Effector memory CD8-positive, alpha-beta T cell (primary cell): ENCODE data around the gene ZC3H7B.
A peak's percentile ranks its signal among the peaks of the same experiment; 100 is the strongest.

Experiments used
- ATAC-seq: fragments of 150-1000 bp; cut with Tn5 transposase; replicated peaks from 2 replicates; pipeline ENCODE4 v1.10.0; 2021; ENCODE audit warnings: mild to moderate bottlenecking, moderate library complexity
- DNase-seq, 3 experiments: peaks; one replicate each; pipeline ENCODE4 v3.0.0; 2021
- H3K27ac Mint-ChIP-seq, 2 donors: one replicate each; pipeline ENCODE4 v1.8.0; 2022; ENCODE audit warnings: mild to moderate bottlenecking in 2 of 2, mixed read lengths in 2 of 2, moderate library complexity in 2 of 2
- H3K27me3 Mint-ChIP-seq, 2 donors: one replicate each; pipeline ENCODE4 v1.8.0; 2022; ENCODE audit warnings: mixed read lengths in 2 of 2
- H3K36me3 Mint-ChIP-seq: one replicate; pipeline ENCODE4 v1.8.0; 2022; ENCODE audit warnings: mild to moderate bottlenecking, moderate library complexity, mixed read lengths; ENCODE audit not compliant: insufficient read depth
- H3K4me1 Mint-ChIP-seq, 2 donors: one replicate each; pipeline ENCODE4 v1.8.0; 2022; ENCODE audit warnings: low read depth in 2 of 2, mixed read lengths in 2 of 2
- H3K4me3 Mint-ChIP-seq, 2 donors: one replicate each; pipeline ENCODE4 v1.8.0; 2022; ENCODE audit warnings: mild to moderate bottlenecking in 2 of 2, mixed read lengths in 2 of 2, moderate library complexity in 2 of 2
- H3K9me3 Mint-ChIP-seq, 2 donors: one replicate each; pipeline ENCODE4 v1.8.0; 2022; ENCODE audit warnings: mixed read lengths in 2 of 2

The ZC3H7B gene

DNA sequence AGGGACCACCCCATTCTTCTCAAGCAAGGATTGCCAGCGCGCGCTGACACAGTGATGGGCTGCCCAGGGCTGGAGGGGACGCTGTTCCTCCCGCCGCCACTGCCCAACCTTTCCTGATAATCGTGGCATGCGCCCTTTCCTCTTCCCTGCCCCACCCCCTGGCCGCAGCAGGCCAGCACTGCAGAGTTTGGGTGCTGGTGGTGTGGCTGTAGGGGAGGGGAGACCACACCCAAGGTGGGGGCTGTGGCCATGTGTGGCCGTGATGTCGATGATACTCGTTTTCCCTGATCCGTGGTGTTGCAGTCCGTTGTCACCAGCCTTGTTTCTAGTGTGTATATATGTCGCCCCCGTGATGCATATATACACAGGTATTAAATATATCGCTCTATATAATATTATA is 57.6 kb downstream of the ZC3H7B start:
- Mint-ChIP-seq H3K27ac (peak overlapping the region in 1 of 2 donors; percentile 49), H3K36me3 (peaks cover 5% of the 10 kb centered on the region), H3K27me3 (no peaks in the 10 kb centered on the region), H3K4me1 (peaks cover 0 to 1% of the 10 kb centered on the region in 2 donors), H3K9me3 (no peaks in the 10 kb centered on the region), H3K4me3 (no peak overlapping the region)
- ATAC-seq: no peak
- no peak for DNase-seq

DNA sequence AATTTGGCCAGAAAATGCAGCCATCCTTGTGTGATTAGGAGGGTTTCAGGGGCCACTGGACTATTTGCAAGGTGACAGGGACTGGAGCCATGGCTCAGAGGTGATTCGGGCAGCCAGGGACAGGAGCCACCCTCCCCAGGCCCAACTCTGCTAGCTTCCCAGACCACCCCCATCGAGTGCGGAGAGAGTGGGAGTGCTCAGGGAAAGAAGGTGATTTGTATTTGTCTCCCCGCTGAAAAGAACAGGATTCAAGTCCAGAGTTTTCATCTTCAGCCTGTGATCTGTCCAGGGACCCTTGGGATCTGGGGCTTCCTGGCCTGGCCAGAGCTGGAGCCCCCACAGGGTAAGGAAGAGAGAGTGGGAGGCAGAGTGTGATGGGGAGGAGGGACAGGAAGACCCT is 58.1 kb downstream of the ZC3H7B start:
- Mint-ChIP-seq H3K27me3 (no peaks in the 10 kb centered on the region), H3K4me3 (no peak overlapping the region), H3K4me1 (peaks cover 0 to 1% of the 10 kb centered on the region in 2 donors), H3K9me3 (no peaks in the 10 kb centered on the region), H3K36me3 (peaks cover 1% of the 10 kb centered on the region), H3K27ac (peak overlapping the region in 1 of 2 donors; percentile 49)
- ATAC-seq: no peak
- DNase-seq: no peak

DNA sequence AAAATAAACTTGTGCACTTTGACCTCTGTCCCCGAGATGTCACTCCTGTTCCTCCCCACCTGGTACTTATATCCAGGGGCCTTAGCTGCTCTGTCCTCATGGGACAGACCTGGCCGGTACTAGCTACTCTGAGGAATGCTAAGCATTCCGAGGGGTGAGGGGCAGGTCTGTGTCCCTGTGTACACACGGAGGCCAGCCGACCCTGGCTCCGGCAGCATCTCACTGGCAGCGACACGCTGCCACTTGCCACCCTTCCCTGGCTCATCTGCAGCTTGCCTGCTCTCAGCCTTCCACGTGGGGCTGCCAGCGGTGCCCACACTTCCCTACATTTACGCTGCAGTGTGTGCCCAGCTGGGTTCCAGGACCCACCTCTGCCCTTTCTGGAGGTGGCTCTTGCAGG is 58.8 kb downstream of the ZC3H7B start:
- no peaks in the 10 kb centered on the region for H3K27me3 Mint-ChIP-seq
- ATAC-seq: no peak
- no peaks in the 10 kb centered on the region for H3K9me3 Mint-ChIP-seq
- no peak overlapping the region for H3K27ac Mint-ChIP-seq
- no peaks in the 10 kb centered on the region for H3K36me3 Mint-ChIP-seq
- H3K4me3 Mint-ChIP-seq: no peak overlapping the region
- no peak for DNase-seq
- peaks cover 0 to 1% of the 10 kb centered on the region in 2 donors for H3K4me1 Mint-ChIP-seq

DNA sequence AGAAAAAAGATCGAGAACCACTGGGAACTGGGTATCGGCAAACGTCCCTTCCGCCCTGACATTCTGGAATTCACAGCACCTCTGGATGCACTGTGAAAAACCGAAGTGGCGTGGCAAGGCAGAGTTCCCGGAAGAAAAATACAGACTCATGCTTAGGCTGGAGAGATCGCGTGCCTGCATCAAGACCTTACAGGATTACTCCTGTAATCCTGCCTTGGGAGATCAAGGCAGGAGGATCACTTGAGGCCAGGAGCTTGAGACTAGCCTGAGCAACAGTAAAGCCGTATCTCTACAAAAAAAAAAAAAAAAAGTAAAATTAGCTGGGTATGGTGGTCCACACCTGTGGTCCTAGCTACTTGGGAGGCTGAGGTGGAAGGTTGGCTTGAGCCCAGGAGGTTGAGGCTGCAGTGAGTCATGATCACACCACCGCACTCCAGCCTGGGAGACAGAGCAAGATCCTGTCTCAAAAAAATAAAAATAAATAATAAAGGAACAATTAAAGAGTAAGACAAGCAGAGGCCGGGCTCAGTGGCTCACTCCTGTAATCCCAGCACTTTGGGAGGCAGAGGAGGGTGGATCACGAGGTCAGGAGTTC is 60.5 kb downstream of the ZC3H7B start:
- H3K9me3 Mint-ChIP-seq: no peaks in the 10 kb centered on the region
- H3K4me3 Mint-ChIP-seq: no peak overlapping the region
- ATAC-seq: no peak
- peaks cover 0 to 5% of the 10 kb centered on the region in 2 donors for H3K4me1 Mint-ChIP-seq
- no peak overlapping the region for H3K27ac Mint-ChIP-seq
- H3K27me3 Mint-ChIP-seq: no peaks in the 10 kb centered on the region
- H3K36me3 Mint-ChIP-seq: no peaks in the 10 kb centered on the region
- DNase-seq: no peak

DNA sequence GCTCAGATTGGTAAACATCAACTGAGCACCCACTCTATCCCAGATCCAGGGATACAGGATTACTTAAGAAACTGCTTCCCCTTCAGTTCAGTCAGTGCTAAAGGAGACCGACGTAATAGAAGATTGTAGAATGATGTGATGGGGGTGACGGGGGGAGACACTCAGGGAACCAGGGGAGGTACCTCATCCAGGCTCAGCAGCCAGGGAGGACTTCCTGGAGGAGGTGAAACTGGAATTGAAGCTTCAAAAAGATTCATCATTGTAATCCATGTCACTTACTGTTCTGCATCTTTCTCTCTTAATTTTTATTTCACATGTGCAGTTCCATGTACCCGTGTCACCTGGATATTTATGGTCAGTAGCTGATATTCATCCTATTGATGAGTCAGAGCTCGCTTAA is 61.3 kb downstream of the ZC3H7B start:
- no peak for ATAC-seq
- Mint-ChIP-seq H3K27me3 (no peaks in the 10 kb centered on the region), H3K4me1 (peaks cover 0 to 7% of the 10 kb centered on the region in 2 donors), H3K27ac (no peak overlapping the region), H3K9me3 (no peaks in the 10 kb centered on the region), H3K4me3 (no peak overlapping the region), H3K36me3 (no peaks in the 10 kb centered on the region)
- DNase-seq: no peak

DNA sequence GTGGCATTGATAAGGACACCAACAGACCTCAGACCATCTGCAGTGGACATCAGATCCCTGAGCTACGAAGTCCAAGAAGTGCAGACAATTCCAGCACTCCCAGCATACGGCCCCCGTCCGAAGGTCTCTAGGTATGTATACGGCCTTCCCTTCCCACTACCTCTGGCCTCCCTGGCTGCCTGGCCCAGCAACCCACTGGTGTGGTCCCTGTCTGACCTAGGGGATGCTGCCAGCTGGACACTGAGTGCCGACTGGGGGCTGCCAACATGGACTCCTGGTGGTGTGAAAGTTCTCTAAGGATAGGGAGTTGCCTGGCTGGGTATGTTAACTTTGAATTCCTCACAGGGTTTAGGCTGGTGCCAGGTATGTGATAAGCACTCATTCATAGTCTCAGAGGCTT is 62.9 kb downstream of the ZC3H7B start:
- DNase-seq (no peak), ATAC-seq (no peak)
- H3K27ac Mint-ChIP-seq: no peak overlapping the region
- peaks cover 0 to 7% of the 10 kb centered on the region in 2 donors for H3K4me1 Mint-ChIP-seq
- no peaks in the 10 kb centered on the region for H3K27me3 Mint-ChIP-seq
- H3K4me3 Mint-ChIP-seq: no peak overlapping the region
- H3K36me3 Mint-ChIP-seq: no peaks in the 10 kb centered on the region
- H3K9me3 Mint-ChIP-seq: no peaks in the 10 kb centered on the region

DNA sequence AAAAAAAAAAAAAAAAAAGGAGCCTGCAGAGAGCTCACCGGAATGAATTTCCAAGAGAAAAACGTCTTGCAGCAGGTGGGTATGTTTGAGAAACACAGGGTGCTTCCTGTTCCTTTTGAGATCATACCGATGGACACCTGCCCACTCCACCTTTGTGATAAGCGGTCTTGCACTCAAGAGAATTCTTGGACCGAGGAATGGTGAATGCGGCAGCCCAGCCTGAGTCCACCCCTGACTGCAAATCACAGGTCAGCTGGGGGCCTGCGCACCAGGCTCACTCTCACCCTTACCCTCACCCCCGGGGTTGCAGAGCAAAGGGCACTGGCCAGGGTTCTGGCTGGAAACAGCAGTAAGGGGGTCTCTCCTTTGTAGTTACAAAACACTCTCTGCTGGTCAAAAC is 63.6 kb downstream of the ZC3H7B start:
- H3K4me1 Mint-ChIP-seq: peaks cover 0 to 5% of the 10 kb centered on the region in 2 donors
- H3K27me3 Mint-ChIP-seq: no peaks in the 10 kb centered on the region
- no peak for ATAC-seq
- H3K36me3 Mint-ChIP-seq: no peaks in the 10 kb centered on the region
- H3K27ac Mint-ChIP-seq: no peak overlapping the region
- H3K4me3 Mint-ChIP-seq: no peak overlapping the region
- DNase-seq: no peak
- no peaks in the 10 kb centered on the region for H3K9me3 Mint-ChIP-seq

DNA sequence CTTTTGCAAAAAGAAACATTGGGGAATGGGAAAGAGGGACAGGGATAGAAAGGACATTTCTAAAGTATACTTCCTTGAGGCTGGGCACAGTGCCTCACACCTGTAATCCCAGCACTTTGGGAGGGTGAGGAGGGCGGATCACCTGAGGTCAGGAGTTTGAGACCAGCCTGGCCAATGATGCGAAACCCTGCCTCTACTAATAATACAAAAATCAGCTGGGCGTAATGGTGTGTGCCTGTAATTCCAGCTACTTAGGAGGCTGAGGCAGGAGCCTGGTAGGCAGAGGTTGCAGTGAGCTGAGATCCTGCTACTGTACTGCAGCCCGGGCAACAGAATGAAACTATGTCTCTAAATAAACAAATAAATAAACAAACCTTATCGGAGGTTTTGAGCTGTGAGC is 64.1 kb downstream of the ZC3H7B start:
- DNase-seq: no peak
- no peaks in the 10 kb centered on the region for H3K36me3 Mint-ChIP-seq
- H3K27me3 Mint-ChIP-seq: no peaks in the 10 kb centered on the region
- H3K27ac Mint-ChIP-seq: no peak overlapping the region
- H3K4me3 Mint-ChIP-seq: no peak overlapping the region
- peaks cover 0 to 5% of the 10 kb centered on the region in 2 donors for H3K4me1 Mint-ChIP-seq
- H3K9me3 Mint-ChIP-seq: no peaks in the 10 kb centered on the region
- ATAC-seq: no peak

DNA sequence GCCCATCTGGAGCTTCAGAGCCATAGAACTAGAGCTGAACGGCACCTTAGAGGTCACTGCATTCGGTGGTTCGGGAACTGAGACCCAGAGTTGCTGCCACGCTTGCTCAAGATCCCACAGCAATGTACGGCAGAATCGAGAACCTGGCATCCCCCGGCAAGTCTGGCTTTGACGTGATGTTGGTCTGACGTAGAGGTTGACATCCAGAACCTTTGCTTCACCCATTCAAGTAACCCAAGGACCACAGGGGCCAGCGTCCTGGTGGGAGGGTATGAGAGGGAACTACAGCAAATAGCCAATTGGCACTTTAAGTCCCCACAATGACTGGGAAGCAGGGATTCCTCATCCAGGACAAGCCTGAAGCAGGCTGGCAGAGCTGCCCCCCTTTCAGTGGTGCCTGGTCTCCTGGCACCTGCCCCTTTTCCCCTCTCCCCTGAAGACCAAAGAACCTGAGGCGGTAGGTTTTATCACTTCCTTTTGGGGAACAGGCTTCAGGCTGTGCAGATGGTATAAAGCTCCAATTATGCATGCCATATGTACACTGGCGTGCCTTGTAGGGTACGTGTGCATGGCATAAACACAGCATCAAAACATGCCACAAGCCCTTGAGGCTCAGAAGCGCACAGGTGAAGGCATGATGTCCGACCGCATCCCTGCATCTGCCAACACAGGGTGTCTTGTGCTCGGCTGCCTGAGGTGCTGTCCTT is 65.2 kb downstream of the ZC3H7B start:
- H3K27ac Mint-ChIP-seq: no peak overlapping the region
- no peak for ATAC-seq

DNA sequence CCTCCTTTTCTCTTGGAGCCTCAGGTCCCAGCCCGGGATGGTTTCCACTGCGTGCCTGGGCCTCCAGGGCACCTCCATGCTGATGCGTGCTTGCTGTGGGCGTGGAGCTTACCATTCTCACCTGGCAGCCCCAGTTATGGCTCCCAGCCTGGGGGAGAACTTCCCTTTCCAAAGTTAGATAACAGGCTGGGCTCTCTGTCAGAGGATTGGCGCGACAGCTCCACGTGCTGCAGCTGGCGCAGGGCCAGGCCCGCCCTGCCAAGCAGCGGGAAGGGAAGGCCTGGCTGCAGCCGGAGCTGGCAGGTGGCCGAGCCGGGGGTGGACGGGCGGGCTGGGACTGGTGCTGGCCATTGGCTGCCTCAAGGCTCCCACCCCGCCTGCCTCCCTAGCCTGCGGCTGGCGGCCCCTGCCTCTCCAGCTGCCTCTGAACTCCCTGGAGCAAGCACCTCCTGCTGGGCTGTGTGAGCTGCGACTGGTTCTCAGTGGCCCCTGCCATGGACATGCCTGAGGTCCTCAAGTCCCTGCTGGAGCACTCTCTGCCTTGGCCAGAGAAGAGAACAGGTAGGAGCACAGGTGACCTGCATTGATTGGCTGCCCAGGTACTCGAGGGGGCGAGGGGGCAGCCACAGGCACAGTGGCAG is 65.8 kb downstream of the ZC3H7B start:
- Mint-ChIP-seq H3K27ac (no peak overlapping the region), H3K9me3 (no peaks in the 10 kb centered on the region), H3K4me1 (peaks cover 0 to 5% of the 10 kb centered on the region in 2 donors), H3K36me3 (no peaks in the 10 kb centered on the region), H3K4me3 (no peak overlapping the region), H3K27me3 (peaks cover 0 to 7% of the 10 kb centered on the region in 2 donors)
- no peak for DNase-seq
- ATAC-seq: no peak

More for the DNA sequence above, 65.2 kb downstream of the ZC3H7B start:
- Mint-ChIP-seq H3K4me3 (no peak overlapping the region), H3K27me3 (peaks cover 0 to 7% of the 10 kb centered on the region in 2 donors), H3K9me3 (no peaks in the 10 kb centered on the region), H3K4me1 (peaks cover 0 to 5% of the 10 kb centered on the region in 2 donors), H3K36me3 (no peaks in the 10 kb centered on the region)
- DNase-seq: no peak

DNA sequence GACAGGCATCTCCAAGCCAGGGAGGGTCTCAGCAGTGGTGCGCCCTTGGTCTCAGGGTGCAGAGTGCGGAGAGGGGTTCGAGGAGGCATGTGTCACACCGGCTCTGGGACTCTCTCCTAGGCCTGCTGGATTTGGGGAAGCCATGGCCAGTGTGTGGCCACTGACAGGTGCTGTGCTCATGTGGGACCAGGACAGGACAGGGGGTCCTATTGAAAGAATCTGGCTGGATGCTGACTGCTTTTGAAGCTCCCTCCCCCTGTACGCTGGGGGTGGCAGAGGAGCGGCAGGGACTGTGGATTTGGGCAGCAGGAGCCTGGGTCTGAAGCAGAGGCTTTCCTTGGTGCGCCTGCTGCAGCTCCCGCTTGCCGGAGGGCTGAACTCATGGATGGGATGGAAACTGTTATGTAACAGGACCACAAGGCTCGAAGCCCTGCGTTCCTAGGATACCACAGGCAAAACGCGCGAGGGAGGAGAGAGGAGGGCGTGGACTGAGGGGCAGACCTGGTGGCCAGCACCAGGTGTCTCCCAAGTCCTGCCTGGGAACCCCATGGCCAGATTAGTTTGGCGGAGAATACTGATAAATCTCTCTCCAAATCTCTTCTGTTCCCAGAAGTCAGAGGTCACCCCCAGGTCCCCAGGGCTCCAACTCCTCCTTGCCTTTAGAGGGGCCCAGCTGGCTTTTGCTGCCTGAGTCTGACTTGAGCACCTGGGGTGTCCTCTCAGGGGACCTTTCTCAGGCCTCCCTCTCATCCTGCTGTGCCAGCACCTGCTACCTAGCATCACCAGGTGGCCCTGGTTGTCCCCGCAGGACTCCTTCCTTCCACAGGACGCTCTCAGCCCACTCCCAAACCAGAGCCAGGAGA is 66.6 kb downstream of the ZC3H7B start:
- Mint-ChIP-seq H3K9me3 (no peaks in the 10 kb centered on the region), H3K27ac (no peak overlapping the region), H3K27me3 (peaks cover 0 to 7% of the 10 kb centered on the region in 2 donors), H3K4me3 (no peak overlapping the region), H3K36me3 (no peaks in the 10 kb centered on the region), H3K4me1 (peaks cover 0 to 5% of the 10 kb centered on the region in 2 donors)
- ATAC-seq (no peak), DNase-seq (no peak)

DNA sequence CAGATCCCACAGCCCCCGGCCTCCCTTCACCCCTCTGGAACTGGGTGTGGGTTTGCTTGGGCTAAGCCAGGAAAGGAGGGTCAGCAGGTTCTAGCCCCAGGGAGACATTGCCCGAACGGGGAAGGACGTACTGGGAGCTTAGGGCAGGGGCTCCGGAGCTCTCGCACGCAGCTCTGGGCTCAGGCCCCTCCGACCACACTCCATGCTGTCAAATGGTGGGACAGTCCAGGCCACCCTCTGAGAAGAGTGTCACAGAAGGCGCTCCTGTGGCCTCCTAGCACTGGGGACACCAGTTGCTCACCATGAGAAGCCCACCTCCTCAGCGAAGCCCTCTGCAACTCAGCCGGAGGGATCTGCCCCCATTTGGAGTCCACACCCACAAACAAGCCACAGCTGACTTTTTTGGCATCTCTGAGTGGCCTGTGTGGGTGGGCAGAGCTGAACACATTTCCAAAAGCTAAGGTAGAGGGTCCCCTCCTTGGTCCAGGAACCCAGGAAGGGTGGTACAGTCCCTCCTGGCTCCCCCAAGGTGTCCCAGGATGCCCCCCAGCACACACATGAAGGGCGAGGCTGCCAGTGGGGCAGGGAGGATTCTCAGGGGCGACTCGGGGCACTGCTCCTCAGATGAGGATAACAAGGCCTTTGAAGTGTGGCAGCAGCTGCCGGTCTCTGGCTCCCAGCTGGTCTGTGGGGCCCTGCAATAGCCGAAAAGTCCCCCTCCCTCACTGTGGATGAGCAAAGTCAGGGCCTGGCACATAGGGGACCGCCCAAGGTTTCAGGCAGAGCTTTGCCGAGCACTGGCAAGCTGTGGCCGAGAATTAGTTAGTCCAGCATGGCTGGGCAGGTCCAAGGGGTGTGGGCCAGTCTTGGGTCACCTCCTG is 67.5 kb downstream of the ZC3H7B start:
- DNase-seq (no peak), ATAC-seq (no peak)
- Mint-ChIP-seq H3K9me3 (no peaks in the 10 kb centered on the region), H3K27me3 (peaks cover 0 to 7% of the 10 kb centered on the region in 2 donors), H3K4me3 (no peak overlapping the region), H3K36me3 (no peaks in the 10 kb centered on the region), H3K27ac (no peak overlapping the region), H3K4me1 (peaks cover 0 to 5% of the 10 kb centered on the region in 2 donors)

DNA sequence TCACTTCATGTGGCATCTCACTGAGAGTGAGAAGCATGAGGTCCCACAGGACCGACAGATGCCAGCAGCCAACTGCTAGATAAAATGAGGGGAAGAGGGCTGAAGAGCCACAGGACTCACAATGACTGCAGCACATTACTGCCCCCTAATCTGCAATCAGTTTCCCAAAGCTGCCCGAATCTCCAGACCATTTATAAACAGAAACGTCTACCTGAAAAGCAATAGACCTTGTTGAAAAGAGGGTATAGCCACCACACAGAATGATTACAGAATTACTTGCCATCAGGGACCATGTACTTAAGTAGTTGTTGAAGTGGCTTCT is 68.1 kb downstream of the ZC3H7B start:
- H3K27me3 Mint-ChIP-seq: peaks cover 0 to 7% of the 10 kb centered on the region in 2 donors
- peaks cover 0 to 5% of the 10 kb centered on the region in 2 donors for H3K4me1 Mint-ChIP-seq
- no peaks in the 10 kb centered on the region for H3K36me3 Mint-ChIP-seq
- DNase-seq (no peak), ATAC-seq (no peak)
- H3K9me3 Mint-ChIP-seq: no peaks in the 10 kb centered on the region
- no peak overlapping the region for H3K4me3 Mint-ChIP-seq
- H3K27ac Mint-ChIP-seq: no peak overlapping the region
